IPS-NIHi11 (cell line): ENCODE data around the gene SEMA4D.

Source experiments
- DNase-seq: peaks from one replicate; pipeline ENCODE4 v3.0.0; 2012; ENCODE audit warnings: mixed read lengths, low spot score

The SEMA4D gene

DNA sequence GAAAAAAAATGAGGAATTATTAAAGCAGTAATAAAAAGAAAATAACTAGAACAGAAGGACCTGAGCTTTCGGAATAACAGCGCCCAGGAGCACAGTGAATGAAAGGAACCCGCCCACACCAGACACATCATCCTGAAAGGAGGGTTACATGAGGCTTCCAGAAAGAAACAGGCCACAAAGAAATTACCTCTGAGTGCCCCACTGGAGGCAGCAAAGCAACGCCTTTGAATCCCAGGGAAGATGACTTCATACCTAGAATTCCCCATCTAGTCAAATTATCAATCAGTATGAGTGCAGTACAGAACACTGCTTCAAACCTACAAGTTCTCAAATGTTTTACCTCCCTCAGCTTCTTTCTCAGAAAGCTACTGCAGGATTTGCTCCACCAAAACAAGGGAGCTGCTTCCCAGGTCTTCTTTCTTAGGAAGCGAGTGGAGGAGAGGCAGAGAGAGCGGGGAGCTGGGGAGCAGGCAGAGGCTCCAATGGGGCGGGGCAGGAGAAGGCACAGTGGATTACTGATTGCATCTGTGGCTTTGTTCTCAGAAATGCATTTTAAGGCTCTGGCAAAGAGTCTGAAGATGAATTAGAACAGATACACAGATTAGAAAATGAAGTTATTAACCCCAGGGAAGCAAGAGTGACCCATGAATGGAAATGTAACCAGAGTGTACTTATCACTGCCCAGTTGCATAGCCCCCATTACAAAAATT lies 87.1 kb downstream of the SEMA4D start:
- DNase-seq, result no peak

DNA sequence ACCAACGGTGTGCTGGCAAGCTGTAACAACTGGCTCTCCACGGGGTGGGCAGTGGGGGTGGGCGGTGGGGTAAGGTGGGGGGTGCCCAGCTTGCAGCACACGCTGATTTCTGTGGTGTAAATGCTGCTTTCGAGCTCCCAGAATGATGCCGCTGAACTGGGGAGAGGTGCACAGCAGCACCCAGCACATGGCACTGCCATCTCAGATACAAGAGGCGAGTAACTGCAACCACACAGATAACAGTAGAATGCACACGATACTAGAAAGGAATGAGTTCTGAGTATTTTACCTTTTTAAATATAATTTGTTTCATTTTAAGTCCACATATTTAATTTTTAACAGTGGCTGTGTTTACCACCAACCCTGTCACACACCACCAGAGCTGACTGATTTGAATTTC lies 87.9 kb downstream of the SEMA4D start:
- no peak for DNase-seq

DNA sequence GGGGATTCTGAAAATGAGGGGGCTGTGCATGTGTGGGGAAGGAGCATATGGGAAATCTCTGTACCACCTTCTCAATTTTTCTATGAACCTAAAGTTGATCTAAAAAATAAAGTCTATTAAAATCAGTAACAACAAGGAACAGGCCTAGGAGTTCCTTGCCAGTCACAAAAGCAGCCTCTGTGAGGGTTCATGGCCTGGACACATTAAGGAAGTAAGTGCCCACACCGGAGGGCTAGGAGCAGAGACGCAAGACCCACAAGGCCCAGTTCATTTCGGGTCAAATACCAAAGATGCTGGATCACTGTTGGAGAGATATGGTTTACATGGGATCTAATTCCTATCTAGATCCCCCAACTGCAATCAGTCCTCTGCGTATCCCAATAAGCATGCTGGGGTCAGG lies 88.4 kb downstream of the SEMA4D start:
- no peak for DNase-seq

DNA sequence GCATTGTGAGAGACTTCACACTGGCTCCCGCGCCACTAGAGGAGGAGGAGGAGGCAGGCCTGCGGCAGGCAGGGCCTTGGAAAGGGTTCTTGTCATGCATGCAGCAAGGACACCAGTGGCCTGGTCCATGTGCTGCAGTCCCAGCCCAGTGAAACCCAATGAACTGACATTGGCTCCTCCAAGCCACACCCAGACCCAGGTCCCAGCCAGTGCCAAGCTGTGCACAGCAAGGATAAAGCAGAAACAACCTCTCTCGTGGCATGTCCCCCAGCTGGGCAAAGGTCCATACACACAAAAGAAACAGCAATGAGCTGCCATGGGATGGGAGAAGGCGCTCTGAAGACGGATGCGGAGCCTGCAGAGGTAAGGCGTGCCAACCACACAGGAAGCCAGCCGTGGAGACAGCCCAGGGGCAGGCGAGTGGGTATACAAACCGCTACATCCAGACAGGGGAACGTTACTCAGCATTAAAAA lies 89.2 kb downstream of the SEMA4D start:
- DNase-seq, result no peak

DNA sequence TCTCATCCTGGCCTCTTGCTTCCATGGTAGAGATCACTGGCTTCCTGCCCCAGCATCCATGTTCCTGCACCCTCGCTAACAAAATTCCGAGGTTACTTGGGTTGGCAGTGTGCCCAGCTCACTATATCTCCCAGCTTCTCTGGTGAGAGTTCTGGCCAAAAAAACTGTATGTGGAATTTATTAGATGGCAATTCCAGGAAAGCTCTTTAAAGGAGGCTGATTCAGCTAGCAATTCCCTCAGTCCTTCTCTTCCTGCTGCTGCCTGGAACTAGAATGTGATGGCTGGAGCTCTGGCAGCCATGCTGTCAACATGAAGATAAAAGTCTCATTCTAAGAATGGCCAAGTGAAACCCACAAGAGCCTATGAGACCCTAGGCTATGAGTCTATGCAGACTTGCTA lies 90.8 kb downstream of the SEMA4D start:
- no peak for DNase-seq

DNA sequence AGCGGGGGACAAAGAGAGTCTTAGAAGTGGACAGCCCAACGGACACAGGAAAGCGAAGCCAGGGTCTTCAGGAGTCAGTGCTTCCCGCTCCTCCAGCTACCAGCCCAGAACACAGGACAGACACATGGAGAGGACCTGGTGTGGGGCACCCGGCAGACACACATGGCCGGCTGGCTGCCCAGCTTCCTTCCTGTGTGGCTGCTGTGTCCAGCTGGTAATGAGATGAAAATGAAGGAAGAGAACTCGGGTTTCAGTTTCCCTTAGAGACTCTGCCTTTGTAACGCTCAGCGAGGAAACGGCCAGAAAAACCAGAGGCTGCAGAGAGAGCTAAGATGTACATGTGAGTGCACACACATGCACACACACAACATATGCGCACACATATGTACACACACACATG lies 92.1 kb downstream of the SEMA4D start:
- DNase-seq, result no peak

DNA sequence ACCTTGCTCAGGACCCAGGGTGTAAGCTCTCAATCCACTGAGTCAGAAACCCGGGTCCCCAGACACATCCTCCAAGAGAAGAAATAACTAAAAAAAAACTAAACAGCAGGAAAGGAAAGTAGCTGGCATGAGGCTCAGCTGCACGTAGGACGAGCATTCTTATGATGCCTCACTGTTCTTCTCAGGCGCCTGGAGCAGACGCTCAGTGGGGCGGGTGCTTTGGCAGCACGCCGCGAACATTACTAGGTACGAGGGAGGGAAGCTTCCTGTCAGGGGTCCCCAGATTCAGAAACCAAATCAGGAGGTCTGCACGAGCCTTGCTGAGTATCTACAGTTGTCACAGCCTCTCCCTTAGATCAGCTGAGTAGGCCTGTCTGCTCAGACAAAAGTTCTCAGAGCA lies 93.8 kb downstream of the SEMA4D start:
- no peak for DNase-seq

DNA sequence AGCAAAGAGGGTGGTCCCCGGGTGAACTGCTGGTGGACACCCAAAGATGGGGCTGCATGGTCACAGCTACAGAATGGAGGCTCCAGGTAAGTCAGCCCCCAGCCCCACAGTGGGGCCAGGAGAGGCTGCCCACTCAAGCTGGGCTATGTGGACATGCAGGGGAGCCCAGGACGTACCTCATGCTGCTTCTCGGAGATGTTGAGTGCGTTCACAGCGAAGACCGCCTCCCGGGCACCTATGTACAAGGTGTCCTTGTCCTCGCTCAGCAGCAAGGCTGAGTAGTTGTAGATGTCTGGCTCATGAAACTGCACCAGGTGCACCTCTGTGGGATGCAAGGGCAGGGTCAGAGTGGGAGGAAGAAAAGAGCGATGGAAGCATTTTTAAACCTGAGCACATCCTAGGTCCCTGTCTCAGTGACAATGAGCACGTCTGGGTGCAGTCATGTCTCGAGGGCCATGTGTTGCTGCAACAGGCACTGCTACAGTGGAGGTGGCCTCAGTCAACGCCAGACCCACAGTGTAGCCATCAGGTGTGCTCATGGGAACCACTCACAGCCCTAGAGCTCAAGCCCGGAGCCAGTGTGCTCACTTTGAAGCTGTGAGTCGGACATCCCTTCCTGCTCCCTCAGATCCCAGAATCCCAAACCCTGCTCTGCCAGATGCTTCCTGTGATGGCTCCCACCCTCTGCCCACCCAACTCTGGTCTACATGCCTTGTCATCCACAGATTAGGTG lies 95.1 kb downstream of the SEMA4D start:
- no peak for DNase-seq

DNA sequence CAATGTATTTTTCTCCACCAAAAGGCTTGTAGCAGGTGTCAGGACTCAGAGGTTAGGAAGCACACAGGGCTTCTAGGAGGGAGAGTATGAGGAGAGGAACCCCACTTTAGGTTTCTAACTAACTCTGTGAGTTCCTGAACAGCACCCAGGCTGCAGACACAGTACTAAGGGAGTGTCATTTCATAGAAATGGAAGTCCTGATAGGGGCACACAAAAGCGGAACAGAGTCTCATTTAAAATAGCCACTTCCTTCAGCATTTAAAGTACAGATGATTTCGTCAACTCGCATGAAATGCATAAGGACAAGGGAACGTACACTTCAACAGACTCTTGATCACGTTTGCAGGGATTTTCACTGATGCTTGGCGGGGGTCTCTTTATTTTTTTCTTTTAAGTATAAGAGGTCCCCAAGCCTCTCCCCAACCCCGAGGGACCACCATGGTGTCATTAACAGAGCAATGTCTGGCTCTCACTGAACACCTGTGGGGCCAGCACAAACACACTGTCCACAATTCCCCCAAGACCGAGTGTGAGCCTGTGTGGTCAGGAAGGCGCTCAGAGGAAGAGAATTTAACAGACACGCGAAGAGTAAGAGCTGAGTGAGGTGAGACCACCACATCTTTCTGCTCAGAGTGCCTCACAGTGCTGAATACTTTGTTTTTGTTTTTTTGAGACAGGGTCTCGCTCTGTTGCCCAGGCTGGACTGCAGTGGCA lies 97.4 kb downstream of the SEMA4D start:
- DNase-seq, result no peak

DNA sequence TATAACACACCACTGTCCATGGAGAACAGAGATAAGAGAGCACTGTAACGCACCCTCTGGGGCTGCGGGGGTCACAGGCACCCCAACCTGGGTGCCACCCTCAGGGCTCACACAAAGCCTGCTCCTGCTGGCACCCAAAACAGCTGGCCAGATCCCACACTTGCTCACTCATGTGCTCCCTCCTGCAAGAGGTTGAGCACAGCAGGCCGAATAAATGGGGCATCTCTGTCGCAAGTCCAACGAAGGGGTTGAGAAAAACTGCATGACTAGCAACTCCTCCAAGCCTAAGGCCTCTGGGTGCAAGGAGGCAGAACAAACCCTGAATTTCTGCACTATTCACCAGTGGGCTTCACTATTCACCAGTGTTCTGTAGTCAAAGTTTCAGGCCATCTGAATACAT lies 99.3 kb downstream of the SEMA4D start:
- DNase-seq, result no peak

DNA sequence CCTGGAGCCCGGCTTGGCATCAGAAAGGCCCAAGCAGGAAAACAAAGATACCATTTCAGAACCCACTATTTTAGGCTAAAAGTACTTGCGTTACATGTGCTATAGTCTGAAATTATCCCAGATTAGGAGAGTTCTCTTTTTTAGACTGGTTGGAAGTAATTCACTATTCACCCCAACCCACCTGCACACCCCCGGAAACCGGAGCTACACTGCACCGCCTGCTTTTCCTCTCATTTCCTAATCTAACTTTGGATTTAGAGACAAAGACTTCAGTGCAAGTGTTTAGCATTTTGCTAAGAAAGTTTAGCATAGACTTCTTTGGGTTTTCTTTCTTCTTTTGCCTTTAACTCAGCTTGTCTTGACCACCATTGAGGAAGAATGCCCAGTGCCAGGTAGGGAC lies 100.4 kb downstream of the SEMA4D start:
- no peak for DNase-seq

DNA sequence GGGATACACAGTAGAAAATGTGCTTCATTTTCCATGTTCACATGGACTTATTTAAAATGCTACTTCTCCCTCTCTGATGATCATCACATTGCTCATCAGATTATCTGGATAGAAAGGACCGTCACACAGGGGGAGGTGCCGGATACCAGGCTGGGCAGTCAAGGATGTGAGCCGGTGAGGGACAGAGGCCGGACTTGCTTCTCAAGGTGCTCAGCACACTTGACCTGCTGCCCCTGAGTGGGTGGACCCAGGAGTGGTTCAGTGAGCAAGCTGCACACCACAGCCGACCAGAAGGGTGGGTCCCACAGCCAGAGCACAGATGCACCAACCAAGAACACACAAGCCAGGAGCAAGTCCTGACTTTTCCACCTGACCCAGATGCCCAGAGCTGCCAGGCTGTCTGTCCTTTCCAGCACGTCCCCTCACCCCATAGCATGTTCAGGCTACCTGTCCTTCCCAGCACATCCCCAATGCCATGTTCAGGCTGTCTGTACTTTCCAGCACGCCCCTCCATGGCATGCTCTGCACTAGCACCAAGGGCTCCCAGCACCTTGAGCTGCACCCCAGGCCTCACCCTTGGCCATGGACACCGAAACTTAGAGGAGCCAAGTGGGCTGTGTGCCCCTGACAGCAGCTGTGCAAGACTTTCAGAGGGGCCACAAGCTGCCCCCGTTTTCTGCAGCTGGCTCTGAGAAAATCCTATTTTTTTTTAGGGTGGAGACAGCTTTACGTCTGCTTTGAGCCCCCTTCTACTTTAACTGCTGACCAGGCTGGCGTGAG lies 101.8 kb downstream of the SEMA4D start:
- no peak for DNase-seq

DNA sequence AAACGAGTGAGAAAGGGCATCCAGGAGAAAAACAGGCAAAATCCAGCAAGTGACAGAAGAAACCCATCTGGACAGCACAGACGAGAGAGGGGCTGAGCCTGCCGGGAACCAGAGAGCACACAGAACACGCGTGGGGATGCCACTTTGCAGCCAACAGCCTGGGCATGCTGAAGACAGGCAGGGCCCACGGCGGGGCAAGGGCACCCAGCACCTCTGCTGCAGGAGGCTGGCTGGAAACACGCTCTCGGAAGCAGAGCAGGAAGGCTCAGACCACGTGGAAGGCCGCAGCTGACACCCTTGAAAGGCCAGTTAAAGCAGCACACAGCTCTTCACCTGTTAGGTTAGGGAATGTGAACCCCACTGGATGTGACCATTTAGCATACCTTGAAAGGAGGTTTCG lies 103.5 kb downstream of the SEMA4D start:
- DNase-seq, result no peak

DNA sequence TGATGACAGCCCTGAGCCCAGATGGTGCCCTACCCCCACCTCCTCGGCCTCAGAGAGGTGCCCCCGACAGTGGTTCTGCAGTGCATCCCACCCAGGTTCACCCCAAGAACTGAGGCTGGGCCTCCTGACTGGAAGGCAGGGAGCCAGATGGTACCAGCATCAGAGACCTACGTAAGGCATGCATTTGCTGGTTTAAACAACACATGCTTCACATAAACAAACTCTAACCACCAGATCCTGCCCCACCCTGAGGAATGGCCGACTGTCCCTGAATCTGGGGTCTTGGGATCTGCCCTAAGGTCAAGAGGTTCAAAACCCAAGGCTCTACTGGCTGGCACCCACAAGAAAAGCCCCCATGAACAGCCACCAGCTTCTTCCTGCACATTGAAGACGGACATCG lies 106.3 kb downstream of the SEMA4D start:
- no peak for DNase-seq

DNA sequence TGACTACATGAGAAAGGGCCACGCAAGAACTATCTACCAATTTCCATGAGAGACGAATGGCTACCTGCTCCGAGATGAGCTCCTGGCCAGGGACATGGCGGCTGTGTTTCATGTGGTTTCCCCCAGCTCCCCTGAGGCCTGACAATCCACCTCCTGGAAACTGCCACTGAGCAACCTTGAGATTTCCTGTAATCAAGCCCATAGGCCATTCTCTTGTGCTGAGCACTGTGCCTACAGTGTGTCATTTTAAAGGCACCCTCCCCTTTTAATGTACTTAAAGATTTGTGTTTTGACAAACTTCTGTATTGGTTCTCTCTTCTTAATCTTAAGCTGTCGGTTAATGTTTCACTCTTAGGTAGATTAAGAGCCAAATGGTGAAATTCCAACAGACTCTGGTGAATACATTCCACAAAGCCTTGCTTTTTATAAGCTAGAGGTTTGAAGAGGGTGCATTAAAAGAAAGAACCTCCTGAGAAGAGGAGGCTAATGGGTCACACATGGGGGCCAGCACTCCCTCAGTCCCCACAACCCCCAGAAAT lies 107.3 kb downstream of the SEMA4D start:
- DNase-seq, result no peak

DNA sequence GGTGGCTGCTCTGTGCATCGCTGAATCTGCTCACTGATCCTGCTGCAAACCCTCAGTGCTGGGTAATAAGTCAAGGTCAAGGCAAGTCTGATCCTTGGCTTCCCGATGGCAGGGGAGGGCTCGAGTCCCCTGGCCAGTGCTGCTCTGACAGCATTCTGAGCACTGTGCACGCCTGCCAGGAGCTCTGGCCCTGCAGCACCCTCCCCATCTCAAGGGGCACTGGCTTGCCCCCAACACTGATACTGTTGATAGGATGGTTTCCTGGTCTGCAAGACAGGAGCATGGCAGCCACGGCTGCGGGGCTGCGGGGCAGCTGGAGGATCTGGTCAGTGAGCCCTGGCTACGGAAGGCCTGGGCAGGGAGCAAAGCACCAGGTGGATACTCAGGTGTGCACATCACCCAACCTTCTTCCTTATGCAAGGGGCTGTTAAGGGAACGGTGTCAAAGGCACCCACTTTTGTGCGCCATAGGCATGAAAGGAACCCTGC lies 107.8 kb downstream of the SEMA4D start:
- DNase-seq, result no peak

DNA sequence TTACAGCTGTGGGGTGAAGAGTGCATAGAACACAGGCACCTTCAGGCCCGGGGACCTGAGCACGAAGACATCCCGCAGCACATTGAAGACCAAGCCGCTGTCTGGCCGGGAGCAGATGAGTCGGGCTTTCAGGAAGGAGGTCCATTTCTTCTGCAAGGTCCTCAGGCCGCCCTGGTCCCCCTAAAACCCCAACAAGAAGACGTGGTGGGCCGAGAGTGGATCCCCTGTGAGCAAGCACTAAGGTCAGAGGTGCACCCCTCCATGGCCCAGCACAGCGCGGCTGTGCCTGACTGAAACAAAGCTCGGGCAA lies 109.1 kb downstream of the SEMA4D start:
- DNase-seq, result no peak

DNA sequence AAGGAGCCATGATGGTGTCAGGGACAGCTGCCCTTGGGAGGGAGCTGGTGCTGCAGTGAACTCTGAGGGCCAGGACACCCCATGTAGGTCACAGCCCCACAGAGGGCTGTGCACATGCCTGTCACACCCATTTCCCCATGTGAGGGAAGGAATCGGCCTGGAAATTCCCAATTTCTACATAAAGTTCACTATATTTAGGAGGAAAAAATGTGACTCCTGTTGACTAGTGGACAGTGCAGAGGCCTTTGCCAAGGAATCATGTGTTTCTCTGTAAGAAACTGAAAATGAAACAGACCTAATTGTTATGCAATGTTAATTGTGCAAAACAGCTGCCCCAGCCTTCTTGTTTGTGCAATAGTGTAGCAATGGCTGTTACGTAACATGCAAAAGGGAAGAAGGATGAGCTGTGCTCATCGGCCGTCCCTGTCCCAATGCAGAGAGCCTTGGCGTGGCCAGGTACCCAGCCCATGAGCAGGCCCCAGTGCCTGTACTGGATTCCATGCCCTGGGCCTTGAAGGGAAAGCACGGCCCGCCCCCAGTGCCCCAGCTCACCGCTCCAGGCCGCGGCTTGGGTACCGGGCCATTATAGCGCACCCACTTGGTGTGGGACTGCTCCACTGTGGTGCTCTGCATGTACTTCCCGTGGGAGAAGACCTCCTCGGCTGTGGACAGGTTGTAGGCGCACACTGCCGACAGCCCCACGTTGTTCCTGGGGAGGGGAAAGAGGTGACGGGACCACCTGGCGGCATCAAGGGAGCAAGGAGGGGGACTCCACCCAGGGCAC lies 109.6 kb downstream of the SEMA4D start:
- DNase-seq, result no peak

DNA sequence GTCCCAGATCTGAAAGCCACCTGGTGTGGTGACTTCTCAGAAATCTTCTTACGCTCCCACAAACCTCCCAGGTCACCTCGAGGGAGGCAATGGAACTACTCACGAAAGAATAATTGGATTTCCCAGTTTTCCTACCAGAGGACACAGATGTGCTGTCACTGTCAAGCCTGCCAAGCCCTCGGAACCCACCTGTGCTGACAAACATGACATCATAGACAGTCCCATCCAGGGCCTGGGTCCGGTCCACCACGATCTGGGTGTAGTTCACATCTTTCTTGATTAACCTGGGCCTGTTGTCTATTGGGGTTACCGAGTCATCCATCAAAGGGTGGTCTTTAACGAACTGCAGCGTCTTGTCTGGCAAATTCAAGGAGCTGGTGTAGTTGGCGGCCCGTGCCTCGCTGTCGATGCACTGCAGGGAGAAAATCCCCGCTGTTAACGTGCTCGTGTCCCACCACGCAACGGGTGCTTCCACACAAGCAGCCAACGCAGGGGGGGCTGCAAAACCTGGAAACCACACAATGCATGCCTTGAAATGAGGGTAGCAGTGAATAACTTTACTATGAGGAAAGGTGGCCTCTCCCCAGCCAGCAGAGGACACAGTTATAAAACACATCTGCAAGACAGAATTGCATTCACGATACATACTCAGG lies 110.6 kb downstream of the SEMA4D start:
- DNase-seq, result no peak

DNA sequence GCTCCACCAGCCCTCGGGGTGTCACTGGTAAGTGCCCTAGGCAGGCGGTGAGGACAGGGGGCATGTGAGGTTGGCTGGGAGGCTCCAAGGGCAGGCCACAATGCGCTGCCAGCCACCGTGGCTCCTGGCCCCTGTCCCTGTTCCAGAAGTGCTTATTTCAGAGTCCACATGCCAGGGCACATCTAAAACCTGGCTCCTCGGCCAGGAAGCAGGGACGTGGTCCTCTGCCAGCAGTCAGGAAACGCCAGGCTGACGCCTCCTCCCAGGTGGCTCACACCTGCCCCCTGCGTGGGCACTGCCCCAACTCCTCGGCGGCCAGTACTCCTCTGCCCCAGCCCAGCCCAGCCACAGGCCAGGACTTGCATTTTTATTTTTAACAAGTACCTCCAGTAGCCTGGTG lies 111.1 kb downstream of the SEMA4D start:
- no peak for DNase-seq

DNA sequence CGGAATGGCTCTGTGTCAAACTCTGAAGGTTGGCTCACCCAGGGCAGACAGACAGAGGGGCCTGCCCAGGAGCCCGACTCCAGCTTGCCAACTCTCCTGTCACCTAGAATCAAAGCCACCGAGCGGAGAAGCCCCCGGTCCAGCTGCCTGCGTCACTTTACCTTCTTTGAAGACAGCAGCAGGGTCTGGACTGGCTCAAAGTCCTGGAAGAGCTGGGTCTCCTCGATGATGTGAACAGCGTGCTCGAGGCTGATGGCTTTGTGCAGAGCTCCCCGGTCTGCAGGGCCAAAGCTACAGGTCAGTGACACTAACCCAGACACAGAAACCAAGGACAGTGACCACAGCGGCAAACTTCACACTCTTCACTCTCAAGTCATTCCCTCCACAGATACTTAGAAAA lies 111.7 kb downstream of the SEMA4D start:
- DNase-seq, result no peak
